ENCODE data around the gene IGSF21. TPM values are rescaled to one million over a fixed set of nuclear protein-coding genes. Genes with fewer than 3 reads are reported as not detected.

IGSF21 gene
- total RNA-seq, 2 experiments from 2014 or later = not detected

DNA sequence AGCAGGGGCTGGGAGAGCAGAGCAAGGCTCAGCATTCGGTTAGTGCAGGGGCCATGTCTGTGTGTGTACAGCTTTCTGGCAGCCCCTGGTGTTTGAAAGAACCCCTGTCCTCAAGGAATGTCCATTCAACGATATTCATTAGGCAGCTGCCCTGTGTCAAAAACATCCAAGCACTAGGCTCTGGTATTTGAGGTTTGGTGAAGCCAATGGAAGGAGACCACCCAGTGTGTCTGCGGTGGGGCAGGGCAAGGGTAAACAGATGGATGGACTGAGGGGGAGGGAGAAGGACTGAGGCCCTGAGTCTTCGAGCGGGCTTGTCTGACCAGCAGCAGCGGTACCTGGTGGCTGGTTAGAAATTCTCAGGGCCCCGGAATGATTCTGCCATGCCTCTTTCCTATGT lies 217.5 kb downstream of the IGSF21 start:
- H3K27me3 ChIP-seq (ENCODE audit: control insufficient read depth in 1 of 2, insufficient read depth in 2 of 2, low read length in 2 of 2) = peaks cover 0 to 9% of the 10 kb centered on the region in 2 experiments
- no peaks in the 10 kb centered on the region for H3K4me1 ChIP-seq (ENCODE audit: insufficient read depth, low read length)
- TF ChIP-seq, protein P1, sequence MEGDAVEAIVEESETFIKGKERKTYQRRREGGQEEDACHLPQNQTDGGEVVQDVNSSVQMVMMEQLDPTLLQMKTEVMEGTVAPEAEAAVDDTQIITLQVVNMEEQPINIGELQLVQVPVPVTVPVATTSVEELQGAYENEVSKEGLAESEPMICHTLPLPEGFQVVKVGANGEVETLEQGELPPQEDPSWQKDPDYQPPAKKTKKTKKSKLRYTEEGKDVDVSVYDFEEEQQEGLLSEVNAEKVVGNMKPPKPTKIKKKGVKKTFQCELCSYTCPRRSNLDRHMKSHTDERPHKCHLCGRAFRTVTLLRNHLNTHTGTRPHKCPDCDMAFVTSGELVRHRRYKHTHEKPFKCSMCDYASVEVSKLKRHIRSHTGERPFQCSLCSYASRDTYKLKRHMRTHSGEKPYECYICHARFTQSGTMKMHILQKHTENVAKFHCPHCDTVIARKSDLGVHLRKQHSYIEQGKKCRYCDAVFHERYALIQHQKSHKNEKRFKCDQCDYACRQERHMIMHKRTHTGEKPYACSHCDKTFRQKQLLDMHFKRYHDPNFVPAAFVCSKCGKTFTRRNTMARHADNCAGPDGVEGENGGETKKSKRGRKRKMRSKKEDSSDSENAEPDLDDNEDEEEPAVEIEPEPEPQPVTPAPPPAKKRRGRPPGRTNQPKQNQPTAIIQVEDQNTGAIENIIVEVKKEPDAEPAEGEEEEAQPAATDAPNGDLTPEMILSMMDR (IDR thresholded peaks at IDR 0.05) = no peak
- H3K27ac Mint-ChIP-seq = no peak overlapping the region
- peaks cover 0 to 17% of the 10 kb centered on the region in 2 experiments for H3K9me3 ChIP-seq (ENCODE audit: control insufficient read depth in 1 of 2, insufficient read depth in 1 of 2, low read length in 2 of 2)
- no peak overlapping the region for H3K4me3 Mint-ChIP-seq
- H3K9me3 Mint-ChIP-seq = no peaks in the 10 kb centered on the region
- intact Hi-C loops (cut with DNase I, micrococcal nuclease) = no loop called here
- H3K4me1 Mint-ChIP-seq (ENCODE audit: low read depth) = no peaks in the 10 kb centered on the region
- POLR2A ChIA-PET = no interaction called here
- DNase-seq (no peak), ATAC-seq (ENCODE audit: poor library complexity) (no peak)
- no peak overlapping the region for H3K27ac ChIP-seq (ENCODE audit: low read depth in 1 of 2, low read length in 2 of 2)
- peaks cover 38% of the 10 kb centered on the region for H3K27me3 Mint-ChIP-seq
- no peak overlapping the region for H3K4me3 ChIP-seq (ENCODE audit: low read length)
- H3K36me3 ChIP-seq (ENCODE audit: insufficient read depth, low read length) = no peaks in the 10 kb centered on the region
- no peaks in the 10 kb centered on the region for H3K36me3 Mint-ChIP-seq (ENCODE audit: low read depth)
- CTCF ChIA-PET = no interaction called here

DNA sequence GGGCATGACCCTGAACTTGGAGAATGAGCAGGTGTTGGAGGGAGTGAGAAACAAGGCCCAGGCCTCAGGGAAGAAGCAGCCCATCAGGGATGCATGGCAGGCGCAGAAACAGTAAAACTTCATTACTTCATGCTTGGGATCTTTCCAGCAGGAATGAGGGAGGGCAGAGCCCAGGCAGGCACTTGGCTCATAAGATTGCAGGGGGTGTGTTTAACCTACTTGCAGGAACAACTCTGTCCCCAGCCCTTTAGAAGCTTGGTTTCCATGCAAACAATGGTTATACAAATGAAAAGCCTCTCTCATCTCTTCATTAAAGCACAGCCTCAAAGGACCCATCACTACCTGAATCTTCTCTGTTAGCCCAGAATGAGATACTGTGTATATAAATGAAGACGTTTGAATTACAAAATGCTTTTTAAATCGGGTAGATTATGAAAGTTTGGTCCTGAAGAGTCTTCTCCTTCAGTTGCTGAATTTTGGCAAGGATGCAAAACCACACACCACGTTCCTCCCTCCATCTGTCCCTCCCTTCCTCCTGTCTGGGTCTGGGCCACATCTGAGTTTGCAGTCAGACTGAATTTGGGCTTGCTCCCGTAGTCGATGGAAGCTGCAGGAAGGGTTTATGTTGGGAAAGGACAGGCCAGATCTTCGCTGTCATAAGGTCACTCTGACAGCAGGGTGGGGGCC lies 218.8 kb downstream of the IGSF21 start:
- Mint-ChIP-seq H3K27me3 (peaks cover 37% of the 10 kb centered on the region), H3K4me3 (no peak overlapping the region), H3K36me3 (ENCODE audit: low read depth) (no peaks in the 10 kb centered on the region), H3K9me3 (no peaks in the 10 kb centered on the region), H3K4me1 (ENCODE audit: low read depth) (no peaks in the 10 kb centered on the region), H3K27ac (no peak overlapping the region)
- ChIA-PET POLR2A (no interaction called here), CTCF (no interaction called here)
- H3K27ac ChIP-seq (ENCODE audit: low read depth in 1 of 2, low read length in 2 of 2) = no peak overlapping the region
- peaks cover 0 to 17% of the 10 kb centered on the region in 2 experiments for H3K9me3 ChIP-seq (ENCODE audit: control insufficient read depth in 1 of 2, insufficient read depth in 1 of 2, low read length in 2 of 2)
- intact Hi-C loops (cut with DNase I, micrococcal nuclease) = no loop called here
- no peaks in the 10 kb centered on the region for H3K4me1 ChIP-seq (ENCODE audit: insufficient read depth, low read length)
- DNase-seq (no peak), ATAC-seq (ENCODE audit: poor library complexity) (no peak)
- H3K27me3 ChIP-seq (ENCODE audit: control insufficient read depth in 1 of 2, insufficient read depth in 2 of 2, low read length in 2 of 2) = peaks cover 0 to 9% of the 10 kb centered on the region in 2 experiments
- H3K36me3 ChIP-seq (ENCODE audit: insufficient read depth, low read length) = no peaks in the 10 kb centered on the region
- no peak overlapping the region for H3K4me3 ChIP-seq (ENCODE audit: low read length)
- TF ChIP-seq, protein P1 (IDR thresholded peaks at IDR 0.05) = no peak

DNA sequence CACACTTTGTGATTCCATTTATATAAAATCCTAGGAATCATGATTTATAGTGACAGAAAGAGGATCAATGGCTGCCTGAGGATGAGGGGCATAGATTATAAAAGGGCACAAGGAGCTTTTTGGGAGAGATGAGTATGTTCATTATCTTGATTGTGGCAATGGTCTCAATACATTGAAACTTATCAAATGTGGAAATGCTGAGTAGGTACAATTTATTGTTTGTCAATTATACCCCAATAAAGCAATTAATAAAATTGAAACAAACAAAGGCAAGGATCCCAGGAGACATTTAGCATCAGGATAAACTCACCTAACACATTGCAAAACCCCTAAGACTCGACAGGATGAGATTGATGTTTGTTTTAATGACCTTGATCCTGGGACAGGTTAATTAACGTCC lies 220.1 kb downstream of the IGSF21 start:
- no peaks in the 10 kb centered on the region for H3K36me3 ChIP-seq (ENCODE audit: insufficient read depth, low read length)
- ChIA-PET CTCF (no interaction called here), POLR2A (no interaction called here)
- H3K27me3 Mint-ChIP-seq = peaks cover 42% of the 10 kb centered on the region
- no peak overlapping the region for H3K4me3 Mint-ChIP-seq
- no peak overlapping the region for H3K27ac ChIP-seq (ENCODE audit: low read depth in 1 of 2, low read length in 2 of 2)
- no peaks in the 10 kb centered on the region for H3K4me1 ChIP-seq (ENCODE audit: insufficient read depth, low read length)
- no peaks in the 10 kb centered on the region for H3K4me1 Mint-ChIP-seq (ENCODE audit: low read depth)
- peaks cover 0 to 9% of the 10 kb centered on the region in 2 experiments for H3K9me3 ChIP-seq (ENCODE audit: control insufficient read depth in 1 of 2, insufficient read depth in 1 of 2, low read length in 2 of 2)
- H3K36me3 Mint-ChIP-seq (ENCODE audit: low read depth) = no peaks in the 10 kb centered on the region
- TF ChIP-seq, protein P1 (IDR thresholded peaks at IDR 0.05) = no peak
- H3K9me3 Mint-ChIP-seq = no peaks in the 10 kb centered on the region
- intact Hi-C loops (cut with DNase I, micrococcal nuclease) = no loop called here
- DNase-seq (no peak), ATAC-seq (ENCODE audit: poor library complexity) (no peak)
- H3K27me3 ChIP-seq (ENCODE audit: control insufficient read depth in 1 of 2, insufficient read depth in 2 of 2, low read length in 2 of 2) = no peaks in the 10 kb centered on the region
- no peak overlapping the region for H3K4me3 ChIP-seq (ENCODE audit: low read length)
- H3K27ac Mint-ChIP-seq = no peak overlapping the region

All from CD4-positive, alpha-beta T cell (primary cell).